SK-N-SH (cell line): ENCODE measurements around the gene FAF2. TPM values are rescaled to one million over a fixed set of nuclear protein-coding genes. Genes with fewer than 3 reads are reported as not detected.

ENCODE experiments used
- CTCF ChIA-PET: fragments of 300-600, 350-600 bp; formaldehyde crosslinking; extraction: SDS; loops from one replicate; lab custom pipeline; 2021; lab: Yijun Ruan, JAX
- POLR2A ChIA-PET: fragments of 350-600 bp; sonication (Branson Sonifier 250); formaldehyde crosslinking; extraction: SDS; loops from one replicate; lab custom pipeline; 2020; ENCODE audit warnings: antibody characterized with exemption, inconsistent platforms; lab: Yijun Ruan, JAX
- DNase-seq: peaks from one replicate; pipeline ENCODE4 v3.0.0; 2012
- H2AFZ ChIP-seq: fragments of 200-600 bp; sonication (generic); 2 replicates; pipeline ENCODE4 v1.8.1; 2016; ENCODE audit warnings: antibody characterized with exemption, mild to moderate bottlenecking, low read depth
- H3F3A ChIP-seq: fragments of 200-600 bp; sonication (generic); replicated peaks from 2 replicates; pipeline ENCODE3; 2016; ENCODE audit warnings: antibody characterized with exemption, mild to moderate bottlenecking; ENCODE audit not compliant: insufficient read depth
- H3K27ac ChIP-seq, 2 experiments: fragments of 200-500 bp in 1 of 2; fragments of 200-600 bp in 1 of 2; sonication (Bioruptor generic) in 1 of 2; sonication (generic), shearing (Covaris generic) in 1 of 2; 2 replicates each; pipeline versions ENCODE4 v1.5.1 to v1.6.1; 2014 to 2016; ENCODE audit warnings: low read depth in 2 of 2, inconsistent platforms in 1 of 2, low read length in 1 of 2, mild to moderate bottlenecking in 1 of 2, mixed read lengths in 1 of 2
- H3K27me3 ChIP-seq: fragments of 200-600 bp; sonication (generic), shearing (Covaris generic); 2 replicates; pipeline ENCODE4 v1.6.1; 2016; ENCODE audit warnings: mixed run types; ENCODE audit not compliant: insufficient read depth
- H3K36me3 ChIP-seq, 2 experiments: fragments of 200-500 bp in 1 of 2; fragments of 200-600 bp in 1 of 2; sonication (Bioruptor generic) in 1 of 2; sonication (generic) in 1 of 2; replicated peaks in 1 of 2; 2 replicates each; pipeline versions ENCODE3 to v1.5.1; 2014 to 2016; ENCODE audit warnings: low read length in 1 of 2, mild to moderate bottlenecking in 1 of 2; ENCODE audit not compliant: insufficient read depth in 2 of 2, control insufficient read depth in 1 of 2
- H3K4me1 ChIP-seq, 2 experiments: fragments of 200-500 bp in 1 of 2; fragments of 200-600 bp in 1 of 2; sonication (Bioruptor generic) in 1 of 2; sonication (generic), shearing (Covaris generic) in 1 of 2; 2 replicates each; pipeline versions ENCODE4 v1.5.1 to v1.6.1; 2014 to 2016; ENCODE audit warnings: low read depth in 1 of 2, low read length in 1 of 2, mixed run types in 1 of 2; ENCODE audit not compliant: insufficient read depth in 2 of 2, control insufficient read depth in 1 of 2
- H3K4me2 ChIP-seq: fragments of 200-600 bp; sonication (generic), shearing (Covaris generic); 2 replicates; pipeline ENCODE4 v1.6.1; 2017; ENCODE audit warnings: mixed run types
- H3K4me3 ChIP-seq, 2 experiments: fragments of 200-500 bp in 1 of 2; fragments of 200-600 bp in 1 of 2; sonication (Bioruptor generic) in 1 of 2; sonication (generic), shearing (Covaris generic) in 1 of 2; 2 replicates each; pipeline versions ENCODE4 v1.5.1 to v1.8.1; 2014 to 2016; ENCODE audit warnings: low read depth in 2 of 2, inconsistent platforms in 1 of 2, low read length in 1 of 2, mild to moderate bottlenecking in 1 of 2, mixed read lengths in 1 of 2, moderate library complexity in 1 of 2
- H3K79me2 ChIP-seq: fragments of 200-600 bp; sonication (generic); 2 replicates; pipeline ENCODE4 v1.8.1; 2017; ENCODE audit warnings: mild to moderate bottlenecking; ENCODE audit not compliant: insufficient read depth
- H3K9ac ChIP-seq: fragments of 200-600 bp; sonication (generic); 2 replicates; pipeline ENCODE4 v1.6.1; 2017; ENCODE audit warnings: mixed run types
- H3K9me2 ChIP-seq: fragments of 200-600 bp; sonication (generic); 2 replicates; pipeline ENCODE4 v1.6.1; 2017; ENCODE audit warnings: mixed run types
- H3K9me3 ChIP-seq: fragments of 200-600 bp; sonication (generic); 2 replicates; pipeline ENCODE4 v1.6.1; 2017; ENCODE audit warnings: mixed run types, mild to moderate bottlenecking, moderate library complexity
- H4K20me1 ChIP-seq: fragments of 200-600 bp; sonication (generic); 2 replicates; pipeline ENCODE4 v1.6.1; 2017; ENCODE audit warnings: mild to moderate bottlenecking, mixed run types; ENCODE audit not compliant: insufficient read depth
- CHD2 ChIP-seq: fragments of 150-350 bp; IDR thresholded peaks from 2 replicates; pipeline ENCODE4 v1.6.1; 2018; ENCODE audit warnings: low read length; ENCODE audit not compliant: partially characterized antibody
- ELF1 ChIP-seq: IDR thresholded peaks from 2 replicates; pipeline ENCODE4 v1.4.0; 2012
- EP300 ChIP-seq, 2 experiments: IDR thresholded peaks; 2 replicates each; pipeline versions ENCODE4 v1.4.0 to v1.6.1; 2012; ENCODE audit warnings: borderline replicate concordance in 1 of 2, low read depth in 1 of 2, low read length in 1 of 2
- EZH2phosphoT487 ChIP-seq: fragments of 200-600 bp; sonication (generic); IDR thresholded peaks from 2 replicates; pipeline ENCODE4 v1.6.1; 2017; ENCODE audit warnings: low read depth, mixed run types, mild to moderate bottlenecking, antibody characterized with exemption, moderate library complexity, borderline replicate concordance
- FOSL2 ChIP-seq: IDR thresholded peaks from 2 replicates; pipeline ENCODE4 v1.4.0; 2012; ENCODE audit warnings: low read depth, mild to moderate bottlenecking, moderate library complexity, borderline replicate concordance
- FOXJ3 ChIP-seq: sonication (generic); formaldehyde crosslinking; IDR thresholded peaks from 2 replicates; pipeline ENCODE4 v1.5.1; 2020; ENCODE audit warnings: mild to moderate bottlenecking, missing genetic modification reagents
- GATA2 ChIP-seq: sonication (generic); formaldehyde crosslinking; IDR thresholded peaks from 2 replicates; pipeline ENCODE4 v1.5.0; 2020; ENCODE audit warnings: mild to moderate bottlenecking, missing genetic modification reagents
- JUND ChIP-seq: IDR thresholded peaks from 2 replicates; pipeline ENCODE4 v1.4.0; 2012
- MEF2A ChIP-seq: IDR thresholded peaks from 2 replicates; pipeline ENCODE4 v1.4.0; 2012; ENCODE audit warnings: low read depth, borderline replicate concordance
- MXI1 ChIP-seq: IDR thresholded peaks from 2 replicates; pipeline ENCODE4 v1.6.1; 2012; ENCODE audit warnings: mild to moderate bottlenecking, low read depth, low read length, improper control_type of control experiment
- NRF1 ChIP-seq: IDR thresholded peaks from 2 replicates; pipeline ENCODE4 v1.6.1; 2012; ENCODE audit warnings: low read depth, mild to moderate bottlenecking, low read length
- RAD21 ChIP-seq: IDR thresholded peaks from 2 replicates; pipeline ENCODE4 v1.6.1; 2012; ENCODE audit warnings: mild to moderate bottlenecking, low read length
- RCOR1 ChIP-seq: fragments of 150-350 bp; IDR thresholded peaks from 2 replicates; pipeline ENCODE4 v1.6.1; 2017; ENCODE audit warnings: antibody characterized with exemption, low read length
- REST ChIP-seq: IDR thresholded peaks from 2 replicates; pipeline ENCODE4 v1.6.1; 2012; ENCODE audit warnings: mild to moderate bottlenecking, low read depth, low read length, moderate library complexity
- RFX5 ChIP-seq: IDR thresholded peaks from 2 replicates; pipeline ENCODE4 v1.6.1; 2012; ENCODE audit warnings: mild to moderate bottlenecking, improper control_type of control experiment, low read length
- SIN3A ChIP-seq: IDR thresholded peaks from 2 replicates; pipeline ENCODE4 v1.6.1; 2012; ENCODE audit warnings: low read depth, mild to moderate bottlenecking, low read length, moderate library complexity, borderline replicate concordance
- SMC3 ChIP-seq: IDR thresholded peaks from 2 replicates; pipeline ENCODE4 v1.6.1; 2012; ENCODE audit warnings: low read depth, low read length, improper control_type of control experiment
- TAF1 ChIP-seq: IDR thresholded peaks from 2 replicates; pipeline ENCODE4 v1.6.1; 2012; ENCODE audit warnings: low read depth, mild to moderate bottlenecking, low read length, moderate library complexity, borderline replicate concordance
- TCF12 ChIP-seq: IDR thresholded peaks from 2 replicates; pipeline ENCODE4 v1.4.0; 2012
- TEAD4 ChIP-seq: IDR thresholded peaks from 2 replicates; pipeline ENCODE4 v1.4.0; 2012; ENCODE audit warnings: mild to moderate bottlenecking, borderline replicate concordance; ENCODE audit not compliant: insufficient read depth
- YY1 ChIP-seq: IDR thresholded peaks from 2 replicates; pipeline ENCODE4 v1.4.0; 2012; ENCODE audit warnings: low read depth, mild to moderate bottlenecking
- WGBS: methylation state at CpG from one replicate; pipeline ENCODE4 v1.1.6; 2017; ENCODE audit warnings: low lambda C conversion rate; 5-methylcytosine and 5-hydroxymethylcytosine counted together
- polyA plus RNA-seq, 3 experiments: library from polyadenylated mRNA; depleted of rRNA; stranded (reverse); fragments of >200 nt; gene quantifications; 2 replicates each; pipeline ENCODE4 v1.2.3, GENCODE V29; 2012
- TF ChIP-seq, protein P1 (sequence below): fragments of 150-350 bp; IDR thresholded peaks from 2 replicates; pipeline ENCODE4 v1.6.1; 2016; ENCODE audit warnings: mild to moderate bottlenecking, low read depth, low read length
- TF ChIP-seq, protein P2 (sequence below): IDR thresholded peaks from 2 replicates; pipeline ENCODE4 v1.4.0; 2012; ENCODE audit warnings: low read depth, borderline replicate concordance
- TF ChIP-seq, protein P3 (sequence below): fragments of 200-600 bp; sonication (generic); IDR thresholded peaks from 2 replicates; pipeline ENCODE4 v1.6.1; 2017; ENCODE audit warnings: antibody characterized with exemption, mild to moderate bottlenecking, moderate library complexity

Gene FAF2
- polyA plus RNA-seq, 1 of the 3 experiments (the other 2 are of a cell fraction), result 25.5 TPM

DNA sequence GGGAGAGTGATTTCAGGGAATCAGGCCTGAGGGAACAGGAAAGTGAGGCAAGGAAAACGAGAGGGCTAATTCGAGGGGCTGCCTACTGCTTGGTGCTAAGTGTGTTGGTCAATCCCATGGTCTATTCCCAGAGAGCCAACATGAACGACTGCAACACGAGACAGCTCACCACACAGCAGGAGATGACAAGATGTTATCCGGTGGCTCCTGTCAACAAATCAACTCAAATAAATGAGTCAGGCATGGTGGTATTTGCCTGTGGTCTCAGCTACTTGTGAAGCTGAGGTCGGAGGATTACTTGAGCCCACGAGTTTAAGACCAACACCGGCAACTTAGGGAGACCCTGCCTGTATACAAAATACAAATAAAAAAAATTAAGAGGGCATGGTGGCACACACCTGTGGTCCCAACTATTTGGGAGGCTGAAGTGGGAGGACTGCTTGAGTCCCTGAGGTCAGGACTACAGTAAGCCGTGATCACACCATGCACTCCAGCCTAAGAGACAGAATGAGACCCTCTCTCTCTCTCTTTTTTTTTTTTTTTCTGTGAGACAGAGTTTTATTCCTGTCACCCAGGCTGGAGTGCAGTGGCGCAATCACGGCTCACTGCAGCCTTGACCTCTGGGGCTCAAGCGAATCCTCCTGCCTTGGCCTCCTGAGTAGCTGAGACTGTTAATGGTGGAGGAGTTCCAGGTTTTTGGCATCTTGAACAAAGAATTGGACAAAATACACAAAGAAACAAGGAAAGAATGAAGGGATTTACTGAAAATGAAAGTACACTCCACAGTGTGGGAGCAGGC lies 9.0 kb upstream of the FAF2 start:
- ChIA-PET CTCF (interaction anchor here (0.6 to 1.1 kb wide), 3 partner anchors 21 to 636 kb away, joined by 3 read pairs; no protein-coding TSS in a partner anchor), POLR2A (no interaction called here)
- Histone ChIP-seq H3K27me3 (no peaks in the 10 kb centered on the region), H3K4me3 (no peak overlapping the region), H3K9me3 (no peaks in the 10 kb centered on the region), H3K36me3 (no peaks in the 10 kb centered on the region), H4K20me1 (no peaks in the 10 kb centered on the region), H3F3A (peaks cover 13% of the 10 kb centered on the region), H3K27ac (no peak overlapping the region), H2AFZ (no peak overlapping the region), H3K4me1 (no peaks in the 10 kb centered on the region), H3K9me2 (no peaks in the 10 kb centered on the region), H3K79me2 (no peaks in the 10 kb centered on the region), H3K9ac (no peak overlapping the region), H3K4me2 (no peak overlapping the region)
- WGBS, result 49% methylated on average over 12 of the region's 12 CpGs
- DNase-seq, result no peak
- TF ChIP-seq RCOR1, result no peak
- TF ChIP-seq, protein P1, sequence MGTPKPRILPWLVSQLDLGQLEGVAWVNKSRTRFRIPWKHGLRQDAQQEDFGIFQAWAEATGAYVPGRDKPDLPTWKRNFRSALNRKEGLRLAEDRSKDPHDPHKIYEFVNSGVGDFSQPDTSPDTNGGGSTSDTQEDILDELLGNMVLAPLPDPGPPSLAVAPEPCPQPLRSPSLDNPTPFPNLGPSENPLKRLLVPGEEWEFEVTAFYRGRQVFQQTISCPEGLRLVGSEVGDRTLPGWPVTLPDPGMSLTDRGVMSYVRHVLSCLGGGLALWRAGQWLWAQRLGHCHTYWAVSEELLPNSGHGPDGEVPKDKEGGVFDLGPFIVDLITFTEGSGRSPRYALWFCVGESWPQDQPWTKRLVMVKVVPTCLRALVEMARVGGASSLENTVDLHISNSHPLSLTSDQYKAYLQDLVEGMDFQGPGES, result no peak
- TF ChIP-seq, protein P2, sequence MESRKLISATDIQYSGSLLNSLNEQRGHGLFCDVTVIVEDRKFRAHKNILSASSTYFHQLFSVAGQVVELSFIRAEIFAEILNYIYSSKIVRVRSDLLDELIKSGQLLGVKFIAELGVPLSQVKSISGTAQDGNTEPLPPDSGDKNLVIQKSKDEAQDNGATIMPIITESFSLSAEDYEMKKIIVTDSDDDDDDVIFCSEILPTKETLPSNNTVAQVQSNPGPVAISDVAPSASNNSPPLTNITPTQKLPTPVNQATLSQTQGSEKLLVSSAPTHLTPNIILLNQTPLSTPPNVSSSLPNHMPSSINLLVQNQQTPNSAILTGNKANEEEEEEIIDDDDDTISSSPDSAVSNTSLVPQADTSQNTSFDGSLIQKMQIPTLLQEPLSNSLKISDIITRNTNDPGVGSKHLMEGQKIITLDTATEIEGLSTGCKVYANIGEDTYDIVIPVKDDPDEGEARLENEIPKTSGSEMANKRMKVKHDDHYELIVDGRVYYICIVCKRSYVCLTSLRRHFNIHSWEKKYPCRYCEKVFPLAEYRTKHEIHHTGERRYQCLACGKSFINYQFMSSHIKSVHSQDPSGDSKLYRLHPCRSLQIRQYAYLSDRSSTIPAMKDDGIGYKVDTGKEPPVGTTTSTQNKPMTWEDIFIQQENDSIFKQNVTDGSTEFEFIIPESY, result peak; percentile 34; the same call in 1 of the 2 replicates
- TF ChIP-seq MXI1, result no peak
- peak; percentile 44; the same call in 1 of the 2 replicates for TF ChIP-seq FOSL2
- TF ChIP-seq SIN3A, result no peak
- no peak for TF ChIP-seq TEAD4
- TF ChIP-seq ELF1, result no peak
- TF ChIP-seq MEF2A, result no peak
- peak; percentile 33; the same call in 1 of the 2 replicates for TF ChIP-seq REST
- TF ChIP-seq YY1, result no peak
- no peak for TF ChIP-seq FOXJ3 (CRISPR knock-in tag)
- TF ChIP-seq EZH2phosphoT487, result no peak
- TF ChIP-seq JUND, result peak; percentile 55
- no peak for TF ChIP-seq NRF1
- TF ChIP-seq SMC3, result no peak
- TF ChIP-seq GATA2 (CRISPR knock-in tag), result no peak
- no peak for TF ChIP-seq CHD2
- TF ChIP-seq, protein P3, sequence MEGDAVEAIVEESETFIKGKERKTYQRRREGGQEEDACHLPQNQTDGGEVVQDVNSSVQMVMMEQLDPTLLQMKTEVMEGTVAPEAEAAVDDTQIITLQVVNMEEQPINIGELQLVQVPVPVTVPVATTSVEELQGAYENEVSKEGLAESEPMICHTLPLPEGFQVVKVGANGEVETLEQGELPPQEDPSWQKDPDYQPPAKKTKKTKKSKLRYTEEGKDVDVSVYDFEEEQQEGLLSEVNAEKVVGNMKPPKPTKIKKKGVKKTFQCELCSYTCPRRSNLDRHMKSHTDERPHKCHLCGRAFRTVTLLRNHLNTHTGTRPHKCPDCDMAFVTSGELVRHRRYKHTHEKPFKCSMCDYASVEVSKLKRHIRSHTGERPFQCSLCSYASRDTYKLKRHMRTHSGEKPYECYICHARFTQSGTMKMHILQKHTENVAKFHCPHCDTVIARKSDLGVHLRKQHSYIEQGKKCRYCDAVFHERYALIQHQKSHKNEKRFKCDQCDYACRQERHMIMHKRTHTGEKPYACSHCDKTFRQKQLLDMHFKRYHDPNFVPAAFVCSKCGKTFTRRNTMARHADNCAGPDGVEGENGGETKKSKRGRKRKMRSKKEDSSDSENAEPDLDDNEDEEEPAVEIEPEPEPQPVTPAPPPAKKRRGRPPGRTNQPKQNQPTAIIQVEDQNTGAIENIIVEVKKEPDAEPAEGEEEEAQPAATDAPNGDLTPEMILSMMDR, result no peak
- peak; percentile 72 for TF ChIP-seq TCF12
- no peak for TF ChIP-seq TAF1
- TF ChIP-seq RFX5, result no peak
- TF ChIP-seq EP300 (IDR thresholded peaks at IDR 0.05; ENCODE audit: borderline replicate concordance in 1 of 2, low read depth in 1 of 2, low read length in 1 of 2), result no peak
- TF ChIP-seq RAD21, result no peak
